ENCODE data around the gene NELL1.
"Not testable (repeated sequence)": the region's sequence is repeated elsewhere in the genome, so short reads cannot be mapped to it uniquely, and the experiment has no call there.

The NELL1 gene

GRCh38 chr11:20771681-20772080 lies 102.3 kb downstream of the NELL1 start:
- no peak for DNase-seq

- DNase-seq, result no peak
These were observed 105.9 kb downstream of the NELL1 start for GRCh38 chr11:20775331-20775730.

- no peak for DNase-seq
These were observed 113.4 kb downstream of the NELL1 start for GRCh38 chr11:20782775-20783174.

GRCh38 chr11:20783220-20783619 lies 113.8 kb downstream of the NELL1 start:
- no peak for DNase-seq

GRCh38 chr11:20790622-20791021 lies 121.2 kb downstream of the NELL1 start:
- no peak for DNase-seq

- DNase-seq, result no peak
These were observed 125.6 kb downstream of the NELL1 start for GRCh38 chr11:20795005-20795404.

- DNase-seq, result no peak
These were observed 138.9 kb downstream of the NELL1 start for GRCh38 chr11:20808328-20808727.

- DNase-seq, result no peak
These were observed 151.7 kb downstream of the NELL1 start for GRCh38 chr11:20821046-20821445.

- DNase-seq, result no peak
These were observed 152.1 kb downstream of the NELL1 start for GRCh38 chr11:20821470-20821869.

- DNase-seq, result no peak
These were observed 155.4 kb downstream of the NELL1 start for GRCh38 chr11:20824773-20825172.

- no peak for DNase-seq
These were observed 166.2 kb downstream of the NELL1 start for GRCh38 chr11:20835561-20835960.

- no peak for DNase-seq
These were observed 169.8 kb downstream of the NELL1 start for GRCh38 chr11:20839231-20839630.

GRCh38 chr11:20840341-20840740 lies 171.0 kb downstream of the NELL1 start:
- no peak for DNase-seq

GRCh38 chr11:20844216-20844615 lies 174.8 kb downstream of the NELL1 start:
- no peak for DNase-seq

GRCh38 chr11:20844630-20845029 lies 175.2 kb downstream of the NELL1 start:
- DNase-seq, result no peak

GRCh38 chr11:20854215-20854955 lies 185.0 kb downstream of the NELL1 start:
- no peak for DNase-seq

GRCh38 chr11:20861322-20861721 lies 191.9 kb downstream of the NELL1 start:
- DNase-seq, result no peak

GRCh38 chr11:20862263-20862662 lies 192.9 kb downstream of the NELL1 start:
- not testable (repeated sequence) for DNase-seq

GRCh38 chr11:20864628-20865027 lies 195.2 kb downstream of the NELL1 start:
- no peak for DNase-seq

- DNase-seq, result no peak
These were observed 195.8 kb downstream of the NELL1 start for GRCh38 chr11:20865161-20865560.

GRCh38 chr11:20869123-20869522 lies 199.7 kb downstream of the NELL1 start:
- no peak for DNase-seq

- no peak for DNase-seq
These were observed 203.7 kb downstream of the NELL1 start for GRCh38 chr11:20873054-20873453.

GRCh38 chr11:20874358-20874757 lies 205.0 kb downstream of the NELL1 start:
- no peak for DNase-seq

GRCh38 chr11:20875889-20876288 lies 206.5 kb downstream of the NELL1 start:
- no peak for DNase-seq

GRCh38 chr11:20876738-20877137 lies 207.4 kb downstream of the NELL1 start:
- no peak for DNase-seq
